ENCODE results near the gene VSIG10L2. TPM values are rescaled to one million over a fixed set of nuclear protein-coding genes. Genes with fewer than 3 reads are reported as not detected.

VSIG10L2 gene
- total and polyA plus RNA-seq, 2 donors from 2014 or later, result not detected

GRCh38 chr11:125933030-125933813 lies 12.6 kb upstream of the VSIG10L2 start:
- intact Hi-C loops (cut with DNase I), result loop anchor here (5.0 kb wide), 1 partner anchor 249 kb away; no protein-coding TSS in a partner anchor
- H3K4me3 ChIP-seq (ENCODE audit: low read length in 3 of 3), result no peak overlapping the region
- no peak for FAIRE-seq
- no peaks in the 10 kb centered on the region for H3K27me3 ChIP-seq (ENCODE audit: control insufficient read depth, insufficient read depth, low read length)
- H3K36me3 ChIP-seq (ENCODE audit: control insufficient read depth in 2 of 3, insufficient read depth in 3 of 3, low read length in 3 of 3), result no peaks in the 10 kb centered on the region
- H3K9me3 ChIP-seq (ENCODE audit: control insufficient read depth in 2 of 3, insufficient read depth in 1 of 3, low read length in 3 of 3), result no peaks in the 10 kb centered on the region
- TF ChIP-seq CTCF (IDR thresholded peaks at IDR 0.05; ENCODE audit: borderline replicate concordance, extremely low read depth, insufficient read depth), result no peak
- no peak overlapping the region for H3K27ac ChIP-seq (ENCODE audit: low read depth in 2 of 2, low read length in 2 of 2)
- no peaks in the 10 kb centered on the region for H3K4me1 ChIP-seq (ENCODE audit: control insufficient read depth in 2 of 3, insufficient read depth in 2 of 3, low read depth in 1 of 3, low read length in 3 of 3)
- no peak overlapping the region for H3K9ac ChIP-seq (ENCODE audit: low read length in 3 of 3)
- no peak for DNase-seq

GRCh38 chr11:125934473-125934872 lies 11.4 kb upstream of the VSIG10L2 start:
- no peak for TF ChIP-seq CTCF (IDR thresholded peaks at IDR 0.05; ENCODE audit: borderline replicate concordance, extremely low read depth, insufficient read depth)
- no peaks in the 10 kb centered on the region for H3K4me1 ChIP-seq (ENCODE audit: control insufficient read depth in 2 of 3, insufficient read depth in 2 of 3, low read depth in 1 of 3, low read length in 3 of 3)
- no peak overlapping the region for H3K4me3 ChIP-seq (ENCODE audit: low read length in 3 of 3)
- H3K27ac ChIP-seq (ENCODE audit: low read depth in 2 of 2, low read length in 2 of 2), result no peak overlapping the region
- H3K36me3 ChIP-seq (ENCODE audit: control insufficient read depth in 2 of 3, insufficient read depth in 3 of 3, low read length in 3 of 3), result no peaks in the 10 kb centered on the region
- H3K9ac ChIP-seq (ENCODE audit: low read length in 3 of 3), result no peak overlapping the region
- no peak for FAIRE-seq
- intact Hi-C loops (cut with DNase I), result loop anchor here (5.0 kb wide), 1 partner anchor 248 kb away; no protein-coding TSS in a partner anchor
- H3K27me3 ChIP-seq (ENCODE audit: control insufficient read depth, insufficient read depth, low read length), result no peaks in the 10 kb centered on the region
- DNase-seq, result no peak
- H3K9me3 ChIP-seq (ENCODE audit: control insufficient read depth in 2 of 3, insufficient read depth in 1 of 3, low read length in 3 of 3), result no peaks in the 10 kb centered on the region

GRCh38 chr11:125935056-125935455 lies 10.8 kb upstream of the VSIG10L2 start:
- DNase-seq (no peak), FAIRE-seq (no peak)
- Histone ChIP-seq H3K27ac (ENCODE audit: low read depth in 2 of 2, low read length in 2 of 2) (no peak overlapping the region), H3K4me1 (ENCODE audit: control insufficient read depth in 2 of 3, insufficient read depth in 2 of 3, low read depth in 1 of 3, low read length in 3 of 3) (no peaks in the 10 kb centered on the region), H3K27me3 (ENCODE audit: control insufficient read depth, insufficient read depth, low read length) (no peaks in the 10 kb centered on the region), H3K9me3 (ENCODE audit: control insufficient read depth in 2 of 3, insufficient read depth in 1 of 3, low read length in 3 of 3) (no peaks in the 10 kb centered on the region), H3K9ac (ENCODE audit: low read length in 3 of 3) (no peak overlapping the region), H3K36me3 (ENCODE audit: control insufficient read depth in 2 of 3, insufficient read depth in 3 of 3, low read length in 3 of 3) (no peaks in the 10 kb centered on the region), H3K4me3 (ENCODE audit: low read length in 3 of 3) (no peak overlapping the region)
- TF ChIP-seq CTCF (IDR thresholded peaks at IDR 0.05; ENCODE audit: borderline replicate concordance, extremely low read depth, insufficient read depth), result no peak
- intact Hi-C loops (cut with DNase I), result no loop called here

All from kidney (tissue), 14 donors.